Measurements from ENCODE around the gene CSTA. TPM values are rescaled to one million over a fixed set of nuclear protein-coding genes. Genes with fewer than 3 reads are reported as not detected.

CSTA gene
- total RNA-seq, 2 donors from 2014 or later: 1.3 TPM; not detected in 1

DNA sequence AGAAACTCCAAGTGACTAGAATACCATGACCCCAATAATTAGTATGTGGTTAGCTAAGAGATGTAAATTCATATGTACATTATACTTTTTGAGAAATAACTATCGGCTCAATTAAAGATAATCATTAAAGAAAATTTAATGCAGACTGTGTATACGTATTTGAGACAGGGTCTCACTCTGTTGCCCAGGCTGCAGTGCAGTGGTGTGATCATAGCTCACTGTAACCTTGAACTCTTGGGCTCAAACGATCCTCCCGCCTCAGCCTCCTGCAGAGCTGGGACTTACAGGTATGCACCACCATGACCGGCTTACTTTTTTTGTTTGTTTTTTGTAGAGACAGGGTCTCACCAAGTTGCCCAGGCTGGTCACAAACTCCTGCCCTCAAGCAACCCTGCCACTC lies 8.7 kb upstream of the CSTA start:
- TF ChIP-seq POLR2A (IDR thresholded peaks at IDR 0.05): no peak
- TF ChIP-seq, protein P1, sequence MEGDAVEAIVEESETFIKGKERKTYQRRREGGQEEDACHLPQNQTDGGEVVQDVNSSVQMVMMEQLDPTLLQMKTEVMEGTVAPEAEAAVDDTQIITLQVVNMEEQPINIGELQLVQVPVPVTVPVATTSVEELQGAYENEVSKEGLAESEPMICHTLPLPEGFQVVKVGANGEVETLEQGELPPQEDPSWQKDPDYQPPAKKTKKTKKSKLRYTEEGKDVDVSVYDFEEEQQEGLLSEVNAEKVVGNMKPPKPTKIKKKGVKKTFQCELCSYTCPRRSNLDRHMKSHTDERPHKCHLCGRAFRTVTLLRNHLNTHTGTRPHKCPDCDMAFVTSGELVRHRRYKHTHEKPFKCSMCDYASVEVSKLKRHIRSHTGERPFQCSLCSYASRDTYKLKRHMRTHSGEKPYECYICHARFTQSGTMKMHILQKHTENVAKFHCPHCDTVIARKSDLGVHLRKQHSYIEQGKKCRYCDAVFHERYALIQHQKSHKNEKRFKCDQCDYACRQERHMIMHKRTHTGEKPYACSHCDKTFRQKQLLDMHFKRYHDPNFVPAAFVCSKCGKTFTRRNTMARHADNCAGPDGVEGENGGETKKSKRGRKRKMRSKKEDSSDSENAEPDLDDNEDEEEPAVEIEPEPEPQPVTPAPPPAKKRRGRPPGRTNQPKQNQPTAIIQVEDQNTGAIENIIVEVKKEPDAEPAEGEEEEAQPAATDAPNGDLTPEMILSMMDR (IDR thresholded peaks at IDR 0.05): no peak
- Histone ChIP-seq H3K4me1 (no peaks in the 10 kb centered on the region), H3K9me3 (no peaks in the 10 kb centered on the region), H3K36me3 (replicated peaks in 1 of 2; ENCODE audit: insufficient read depth in 1 of 2, low read depth in 2 of 2) (no peaks in the 10 kb centered on the region), H3K4me3 (no peak overlapping the region), H3K27me3 (no peaks in the 10 kb centered on the region), H3K27ac (no peak overlapping the region)
- ATAC-seq (no peak), DNase-seq (no peak)
- intact Hi-C loops (cut with DNase I): no loop called here
- 68 to 78% methylated on average over 5 of the region's 5 CpGs for WGBS, 2 donors

DNA sequence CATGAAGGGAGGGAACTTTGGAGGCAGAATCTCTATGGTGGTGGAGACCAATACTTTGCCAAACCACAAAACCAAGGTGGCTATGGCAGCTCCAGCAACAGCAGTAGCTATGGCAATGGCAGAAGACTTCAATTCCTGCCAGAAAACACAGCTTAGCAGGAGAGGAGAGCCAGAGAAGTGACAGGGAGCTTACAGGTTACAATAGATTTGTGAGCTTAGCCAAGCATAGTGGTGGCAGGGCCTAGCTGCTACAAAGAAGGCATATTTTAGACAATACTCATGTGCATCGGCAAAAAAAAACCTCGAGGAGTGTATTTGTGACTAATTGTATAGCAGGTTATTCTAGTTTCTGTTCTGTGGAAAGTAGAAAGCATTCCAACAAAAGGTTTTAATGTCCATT lies 6.4 kb upstream of the CSTA start:
- Histone ChIP-seq H3K27ac (no peak overlapping the region), H3K27me3 (no peaks in the 10 kb centered on the region), H3K4me3 (no peak overlapping the region), H3K9me3 (no peaks in the 10 kb centered on the region), H3K36me3 (replicated peaks in 1 of 2; ENCODE audit: insufficient read depth in 1 of 2, low read depth in 2 of 2) (no peaks in the 10 kb centered on the region), H3K4me1 (peaks cover 15% of the 10 kb centered on the region)
- 72 to 81% methylated on average over 2 of the region's 2 CpGs for WGBS, 2 donors
- DNase-seq: no peak
- TF ChIP-seq, protein P1 (IDR thresholded peaks at IDR 0.05): no peak
- intact Hi-C loops (cut with DNase I): no loop called here
- ATAC-seq: no peak

DNA sequence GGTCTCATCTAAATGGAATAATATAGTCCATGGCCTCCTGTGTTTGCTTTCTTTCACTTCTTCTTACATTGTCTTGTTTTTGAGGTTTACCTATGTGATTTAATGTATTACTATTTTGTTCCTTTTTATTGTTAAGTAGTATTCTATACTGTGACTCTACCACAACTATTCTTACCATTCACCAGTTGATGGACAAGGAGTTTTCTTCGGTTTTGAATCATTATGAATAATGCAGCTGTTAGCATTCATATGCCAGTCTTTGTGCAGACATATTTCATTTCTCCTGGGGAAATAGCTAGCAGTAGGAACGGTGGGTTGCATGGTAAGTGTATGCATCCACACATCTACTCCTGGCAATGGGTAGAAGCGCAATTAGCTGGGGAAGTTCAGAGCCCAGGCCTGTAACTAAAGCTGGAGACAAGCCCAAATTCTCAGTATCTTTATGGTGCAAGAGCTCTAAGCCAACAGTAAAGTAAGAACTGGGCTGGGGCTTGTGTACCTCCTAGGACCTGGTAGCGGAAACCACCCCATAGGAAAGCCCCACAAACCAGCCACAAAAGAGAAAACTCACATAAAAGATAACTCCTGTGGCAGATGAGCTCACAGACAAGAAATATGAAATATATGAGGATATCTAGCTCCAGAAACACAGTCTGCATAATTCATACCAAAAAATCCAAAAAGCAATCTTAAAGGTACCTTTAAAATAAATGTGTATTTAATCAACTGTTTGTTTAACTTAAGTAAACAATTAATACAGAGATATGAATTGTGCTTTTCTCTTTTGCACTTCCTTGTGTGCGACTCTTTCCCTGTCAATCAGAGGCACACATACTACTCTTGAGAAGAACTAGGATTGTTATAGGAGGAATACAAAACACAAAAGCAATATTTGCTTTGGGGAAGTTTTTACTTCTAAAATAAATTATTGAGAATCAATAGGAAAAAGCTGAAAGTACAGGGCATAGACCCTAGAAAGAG lies 2.7 kb upstream of the CSTA start:
- no peak for TF ChIP-seq POLR2A (IDR thresholded peaks at IDR 0.05)
- TF ChIP-seq, protein P1 (IDR thresholded peaks at IDR 0.05): no peak
- intact Hi-C loops (cut with DNase I): no loop called here
- no peak for ATAC-seq
- Histone ChIP-seq H3K36me3 (replicated peaks in 1 of 2; ENCODE audit: insufficient read depth in 1 of 2, low read depth in 2 of 2) (no peaks in the 10 kb centered on the region), H3K27me3 (no peaks in the 10 kb centered on the region), H3K9me3 (no peaks in the 10 kb centered on the region), H3K4me1 (peaks cover 15% of the 10 kb centered on the region), H3K27ac (no peak overlapping the region), H3K4me3 (no peak overlapping the region)
- no peak for DNase-seq
- 66 to 68% methylated on average over 5 of the region's 5 CpGs for WGBS, 2 donors

DNA sequence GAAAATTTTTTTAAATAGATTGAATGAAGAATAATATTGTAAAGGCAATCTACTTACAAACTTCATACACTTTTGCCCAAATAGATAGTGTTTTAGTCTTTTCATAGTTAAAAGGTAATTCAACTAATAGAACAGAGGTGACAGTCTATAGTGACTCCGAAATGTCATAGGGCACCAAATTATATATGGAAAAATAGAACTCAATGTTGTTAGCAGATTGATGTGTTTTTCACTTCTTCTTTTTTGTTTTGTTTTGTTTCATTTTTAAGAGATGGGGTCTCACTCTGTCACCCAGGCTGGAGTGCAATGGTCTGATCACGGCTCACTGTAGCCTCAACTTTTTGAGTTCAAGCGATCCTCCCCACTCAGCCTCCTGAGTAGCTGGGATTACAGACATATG lies 721 bp downstream of the CSTA start:
- intact Hi-C loops (cut with DNase I): no loop called here
- 86 to 90% methylated on average over 3 of the region's 3 CpGs for WGBS, 2 donors
- no peak for ATAC-seq
- no peak for DNase-seq
- H3K9me3 ChIP-seq: no peaks in the 10 kb centered on the region
- no peak overlapping the region for H3K4me3 ChIP-seq
- H3K36me3 ChIP-seq (replicated peaks in 1 of 2; ENCODE audit: insufficient read depth in 1 of 2, low read depth in 2 of 2): no peaks in the 10 kb centered on the region
- H3K27me3 ChIP-seq: no peaks in the 10 kb centered on the region
- TF ChIP-seq, protein P1 (IDR thresholded peaks at IDR 0.05): no peak
- no peak for TF ChIP-seq POLR2A (IDR thresholded peaks at IDR 0.05)
- H3K27ac ChIP-seq: no peak overlapping the region
- peaks cover 15% of the 10 kb centered on the region for H3K4me1 ChIP-seq

DNA sequence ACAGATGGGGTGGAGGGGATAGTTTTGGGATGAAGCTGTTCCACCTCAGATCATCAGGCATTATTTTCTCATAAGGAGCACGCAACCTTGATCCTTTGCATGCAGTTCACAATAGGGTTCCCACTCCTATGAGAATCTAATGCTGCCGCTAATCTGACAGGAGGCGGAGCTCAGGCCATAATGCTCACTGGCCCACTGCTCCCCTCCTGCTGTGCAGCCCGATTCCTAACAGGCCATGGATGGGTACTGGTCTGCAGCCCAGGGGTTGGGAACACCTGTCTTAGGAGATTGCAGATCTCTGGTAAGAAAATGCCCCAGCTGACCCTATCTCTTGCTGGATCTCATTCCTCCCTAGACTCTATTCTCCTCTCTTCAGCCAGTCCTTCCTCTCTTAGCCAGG lies 6.8 kb downstream of the CSTA start:
- ATAC-seq (no peak), DNase-seq (no peak)
- Histone ChIP-seq H3K4me3 (no peak overlapping the region), H3K9me3 (no peaks in the 10 kb centered on the region), H3K27me3 (no peaks in the 10 kb centered on the region), H3K36me3 (replicated peaks in 1 of 2; ENCODE audit: insufficient read depth in 1 of 2, low read depth in 2 of 2) (no peaks in the 10 kb centered on the region), H3K27ac (no peak overlapping the region), H3K4me1 (no peaks in the 10 kb centered on the region)
- intact Hi-C loops (cut with DNase I): no loop called here
- 71 to 86% methylated on average over 4 of the region's 4 CpGs for WGBS, 2 donors
- TF ChIP-seq, protein P1 (IDR thresholded peaks at IDR 0.05): no peak
- TF ChIP-seq POLR2A (IDR thresholded peaks at IDR 0.05): no peak

Data from body of pancreas (tissue), 4 donors.